Neuronal stem cell (in vitro differentiated cells): ENCODE results near the gene NOS3.
"Not testable (repeated sequence)": the region's sequence is repeated elsewhere in the genome, so short reads cannot be mapped to it uniquely, and the experiment has no call there.

Experiments used
- DNase-seq: peaks from one replicate; pipeline ENCODE4 v3.0.0-alpha.2; 2013; ENCODE audit warnings: low spot score
- H2AFZ ChIP-seq: one replicate; pipeline ENCODE4 v1.6.1; 2013; ENCODE audit warnings: mild to moderate bottlenecking, low read length, inconsistent platforms
- H2AK5ac ChIP-seq: 2 replicates; pipeline ENCODE4 v1.6.1; 2013; ENCODE audit warnings: low read depth, mild to moderate bottlenecking, inconsistent platforms, low read length, moderate library complexity, mixed read lengths
- H2BK120ac ChIP-seq: 2 replicates; pipeline ENCODE4 v1.6.1; 2013; ENCODE audit warnings: low read depth, mild to moderate bottlenecking, inconsistent platforms, low read length, moderate library complexity, mixed read lengths
- H2BK12ac ChIP-seq: one replicate; pipeline ENCODE4 v1.6.1; 2013; ENCODE audit warnings: low read length, inconsistent platforms
- H2BK15ac ChIP-seq: 2 replicates; pipeline ENCODE4 v1.6.1; 2013; ENCODE audit warnings: mild to moderate bottlenecking, low read length, inconsistent platforms, mixed read lengths
- H2BK5ac ChIP-seq: one replicate; pipeline ENCODE4 v1.6.1; 2013; ENCODE audit warnings: inconsistent platforms, mild to moderate bottlenecking, low read length, moderate library complexity
- H3K14ac ChIP-seq: one replicate; pipeline ENCODE4 v1.6.1; 2013; ENCODE audit warnings: low read length, inconsistent platforms
- H3K18ac ChIP-seq: 2 replicates; pipeline ENCODE4 v1.6.1; 2013; ENCODE audit warnings: low read length, inconsistent platforms
- H3K23ac ChIP-seq: 2 replicates; pipeline ENCODE4 v1.6.1; 2013; ENCODE audit warnings: low read depth, mild to moderate bottlenecking, mixed read lengths, low read length, inconsistent platforms; ENCODE audit not compliant: poor library complexity
- H3K27ac ChIP-seq: replicated peaks from 3 replicates; pipeline ENCODE4 v1.5.1; 2013; ENCODE audit warnings: low read length, inconsistent platforms
- H3K27me3 ChIP-seq, 3 experiments: 2 replicates each; pipeline ENCODE4 v1.6.1; 2013; ENCODE audit warnings: low read length in 3 of 3, mild to moderate bottlenecking in 2 of 3, inconsistent platforms in 1 of 3, low read depth in 1 of 3, mixed read lengths in 1 of 3, moderate library complexity in 1 of 3; ENCODE audit not compliant: control insufficient read depth in 3 of 3, insufficient read depth in 3 of 3
- H3K36me3 ChIP-seq, 2 donors: replicated peaks in 1 of 2; 2 replicates each; pipeline ENCODE4 v1.6.1; 2013; ENCODE audit warnings: low read length in 2 of 2; ENCODE audit not compliant: control insufficient read depth in 2 of 2, insufficient read depth in 2 of 2
- H3K4ac ChIP-seq: 2 replicates; pipeline ENCODE4 v1.6.1; 2013; ENCODE audit warnings: inconsistent platforms, mild to moderate bottlenecking, low read length, moderate library complexity
- H3K4me1 ChIP-seq, 2 donors: 1 replicate in 1 of 2; 2 replicates in 1 of 2; pipeline ENCODE4 v1.6.1; 2013; ENCODE audit warnings: low read length in 2 of 2, low read depth in 1 of 2; ENCODE audit not compliant: control insufficient read depth in 2 of 2, insufficient read depth in 1 of 2
- H3K4me2 ChIP-seq: one replicate; pipeline ENCODE4 v1.6.1; 2013; ENCODE audit warnings: mild to moderate bottlenecking, low read length, inconsistent platforms; ENCODE audit not compliant: insufficient read depth, poor library complexity, severe bottlenecking
- H3K4me3 ChIP-seq, 2 donors: 2 replicates each; pipeline ENCODE4 v1.5.1; 2013; ENCODE audit warnings: low read length in 2 of 2, mild to moderate bottlenecking in 2 of 2, inconsistent platforms in 1 of 2, moderate library complexity in 1 of 2
- H3K79me1 ChIP-seq: one replicate; pipeline ENCODE4 v1.6.1; 2013; ENCODE audit warnings: low read depth, mild to moderate bottlenecking, inconsistent platforms, low read length, moderate library complexity
- H3K9ac ChIP-seq: one replicate; pipeline ENCODE4 v1.6.1; 2013; ENCODE audit warnings: mild to moderate bottlenecking, low read depth, low read length, inconsistent platforms; ENCODE audit not compliant: poor library complexity
- H3K9me3 ChIP-seq, 2 donors: replicated peaks in 1 of 2; 2 replicates each; pipeline versions ENCODE3 to v1.6.1; 2013; ENCODE audit warnings: low read length in 2 of 2, mild to moderate bottlenecking in 2 of 2, inconsistent platforms in 1 of 2, low read depth in 1 of 2, mixed read lengths in 1 of 2, moderate library complexity in 1 of 2; ENCODE audit not compliant: control insufficient read depth in 2 of 2, insufficient read depth in 1 of 2
- H4K8ac ChIP-seq: one replicate; pipeline ENCODE4 v1.6.1; 2013; ENCODE audit warnings: low read depth, mild to moderate bottlenecking, inconsistent platforms, low read length, moderate library complexity
- H4K91ac ChIP-seq: one replicate; pipeline ENCODE4 v1.6.1; 2013; ENCODE audit warnings: low read length, low read depth, mild to moderate bottlenecking, inconsistent platforms; ENCODE audit not compliant: poor library complexity
- WGBS, 2 donors: extraction: QIAGEN DNeasy Blood & Tissue Kit; methylation state at CpG; one replicate each; pipeline ENCODE4 v1.1.7; 2013; ENCODE audit warnings: missing lambda C conversion rate in 2 of 2, mixed read lengths in 1 of 2; ENCODE audit not compliant: insufficient read length in 2 of 2, insufficient replicate concordance in 1 of 2; ENCODE audit errors: extremely low coverage in 2 of 2; 5-methylcytosine and 5-hydroxymethylcytosine counted together

NOS3 gene

GRCh38 chr7:151043449-151043848 is 52.6 kb downstream of the NOS3 start:
- not testable (repeated sequence) for H3K4ac ChIP-seq, H2BK120ac ChIP-seq, H2AFZ ChIP-seq, H3K27me3 ChIP-seq, H3K9me3 ChIP-seq, H2AK5ac ChIP-seq, H3K14ac ChIP-seq, DNase-seq, H2BK5ac ChIP-seq, H4K8ac ChIP-seq, H3K79me1 ChIP-seq, H3K36me3 ChIP-seq, H3K4me3 ChIP-seq, H3K27ac ChIP-seq, H2BK12ac ChIP-seq, H3K18ac ChIP-seq, H3K23ac ChIP-seq, H4K91ac ChIP-seq, H2BK15ac ChIP-seq, H3K4me1 ChIP-seq, H3K4me2 ChIP-seq
- H3K9ac ChIP-seq: peak overlapping the region; percentile 12
- no CpG with 5 or more reads among the region's 10 CpGs for WGBS, 2 donors

DNA sequence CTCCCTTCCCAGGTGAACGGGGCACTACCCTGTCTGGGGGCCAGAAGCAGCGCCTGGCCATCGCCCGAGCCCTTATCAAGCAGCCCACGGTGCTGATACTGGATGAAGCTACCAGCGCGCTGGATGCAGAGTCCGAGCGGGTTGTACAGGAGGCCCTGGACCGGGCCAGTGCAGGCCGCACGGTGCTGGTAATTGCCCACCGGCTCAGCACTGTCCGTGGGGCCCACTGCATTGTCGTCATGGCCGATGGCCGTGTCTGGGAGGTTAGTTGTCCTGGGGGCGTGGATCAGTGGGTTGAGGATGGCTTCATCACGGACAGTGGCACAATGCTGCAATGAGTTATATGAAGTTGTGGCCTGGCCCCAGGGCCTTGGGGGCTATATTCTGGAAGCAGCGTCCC is 53.1 kb downstream of the NOS3 start:
- Histone ChIP-seq H3K27ac (no peak overlapping the region), H3K14ac (no peak overlapping the region), H3K4me1 (peaks cover 2 to 5% of the 10 kb centered on the region in 2 donors), H2BK15ac (no peak overlapping the region), H3K4ac (no peak overlapping the region), H3K9ac (peak overlapping the region; percentile 84), H3K27me3 (no peaks in the 10 kb centered on the region), H2BK12ac (no peak overlapping the region), H4K8ac (no peak overlapping the region), H3K36me3 (peaks cover 6 to 10% of the 10 kb centered on the region in 2 donors), H4K91ac (no peak overlapping the region), H3K9me3 (no peaks in the 10 kb centered on the region), H3K79me1 (no peaks in the 10 kb centered on the region), H3K23ac (peak overlapping the region; percentile 65), H3K4me3 (no peak overlapping the region), H2BK120ac (no peak overlapping the region), H3K4me2 (no peak overlapping the region), H2AK5ac (no peak overlapping the region), H2AFZ (no peak overlapping the region), H2BK5ac (no peak overlapping the region), H3K18ac (no peak overlapping the region)
- DNase-seq: no peak
- WGBS, 2 donors: no CpG with 5 or more reads among the region's 20 CpGs

GRCh38 chr7:151045262-151045661 is 54.4 kb downstream of the NOS3 start:
- peaks cover 6 to 10% of the 10 kb centered on the region in 2 donors for H3K36me3 ChIP-seq
- no peak overlapping the region for H4K8ac ChIP-seq
- no peak overlapping the region for H3K23ac ChIP-seq
- H2BK120ac ChIP-seq: no peak overlapping the region
- no peak overlapping the region for H3K4me2 ChIP-seq
- H3K27me3 ChIP-seq: peaks cover 0 to 11% (median 0%) of the 10 kb centered on the region in 3 experiments
- H3K9ac ChIP-seq: no peak overlapping the region
- H3K18ac ChIP-seq: no peak overlapping the region
- H3K4me1 ChIP-seq: peaks cover 0 to 2% of the 10 kb centered on the region in 2 donors
- no peak overlapping the region for H3K14ac ChIP-seq
- no peak overlapping the region for H3K4me3 ChIP-seq
- H3K9me3 ChIP-seq: no peaks in the 10 kb centered on the region
- H2AK5ac ChIP-seq: no peak overlapping the region
- H3K4ac ChIP-seq: no peak overlapping the region
- WGBS, 2 donors: no CpG with 5 or more reads among the region's 11 CpGs
- no peaks in the 10 kb centered on the region for H3K79me1 ChIP-seq
- H2AFZ ChIP-seq: no peak overlapping the region
- no peak overlapping the region for H4K91ac ChIP-seq
- no peak overlapping the region for H3K27ac ChIP-seq
- no peak overlapping the region for H2BK15ac ChIP-seq
- H2BK12ac ChIP-seq: no peak overlapping the region
- DNase-seq: no peak
- no peak overlapping the region for H2BK5ac ChIP-seq

- peaks cover 0 to 2% of the 10 kb centered on the region in 2 donors for H3K4me1 ChIP-seq
- H2BK5ac ChIP-seq: no peak overlapping the region
- no peaks in the 10 kb centered on the region for H3K9me3 ChIP-seq
- H3K18ac ChIP-seq: no peak overlapping the region
- H2BK120ac ChIP-seq: no peak overlapping the region
- no peak overlapping the region for H3K9ac ChIP-seq
- H3K14ac ChIP-seq: no peak overlapping the region
- no peak overlapping the region for H2AFZ ChIP-seq
- no peak overlapping the region for H2BK15ac ChIP-seq
- H3K4me2 ChIP-seq: no peak overlapping the region
- H3K23ac ChIP-seq: no peak overlapping the region
- H3K27ac ChIP-seq: no peak overlapping the region
- no peak overlapping the region for H3K4ac ChIP-seq
- no peak for DNase-seq
- no peak overlapping the region for H2AK5ac ChIP-seq
- H2BK12ac ChIP-seq: peak overlapping the region; percentile 22
- H3K27me3 ChIP-seq: peaks cover 0 to 18% (median 5%) of the 10 kb centered on the region in 3 experiments
- no peak overlapping the region for H4K91ac ChIP-seq
- peaks cover 6 to 10% of the 10 kb centered on the region in 2 donors for H3K36me3 ChIP-seq
- H3K4me3 ChIP-seq: peak overlapping the region in 1 of 2 donors; percentile 33
- WGBS, 2 donors: no CpG with 5 or more reads among the region's 9 CpGs
- H4K8ac ChIP-seq: no peak overlapping the region
- H3K79me1 ChIP-seq: no peaks in the 10 kb centered on the region
These were observed 55.1 kb downstream of the NOS3 start for GRCh38 chr7:151045967-151046366.
